Measurements from ENCODE around the gene LEFTY1.
"Not testable (repeated sequence)": the region's sequence is repeated elsewhere in the genome, so short reads cannot be mapped to it uniquely, and the experiment has no call there.

LEFTY1 gene

GRCh38 chr1:225847610-225848009 lies 41.3 kb downstream of the LEFTY1 start:
- DNase-seq = no peak

- no peak for DNase-seq
These were observed 42.3 kb downstream of the LEFTY1 start for GRCh38 chr1:225846331-225847310.

- peak; percentile 81 for DNase-seq
These were observed 43.2 kb downstream of the LEFTY1 start for GRCh38 chr1:225845571-225846259.

DNA sequence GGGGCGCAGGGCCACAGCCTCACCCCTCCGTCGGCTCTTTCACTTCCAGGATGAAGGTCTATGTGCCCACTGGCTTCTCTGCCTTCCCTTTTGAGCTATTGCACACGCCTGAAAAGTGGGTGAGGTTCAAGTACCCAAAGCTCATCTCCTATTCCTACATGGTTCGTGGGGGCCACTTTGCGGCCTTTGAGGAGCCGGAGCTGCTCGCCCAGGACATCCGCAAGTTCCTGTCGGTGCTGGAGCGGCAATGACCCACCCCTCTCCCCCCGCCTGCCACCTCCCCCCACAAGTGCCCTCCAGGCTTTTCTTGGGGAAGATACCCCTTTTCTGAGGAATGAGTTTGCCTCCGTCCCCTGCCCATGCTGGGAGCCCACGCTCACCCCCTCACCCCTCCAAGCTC lies 43.8 kb downstream of the LEFTY1 start:
- DNase-seq = no peak

- no peak for DNase-seq
These were observed 44.5 kb downstream of the LEFTY1 start for GRCh38 chr1:225844236-225845061.

DNA sequence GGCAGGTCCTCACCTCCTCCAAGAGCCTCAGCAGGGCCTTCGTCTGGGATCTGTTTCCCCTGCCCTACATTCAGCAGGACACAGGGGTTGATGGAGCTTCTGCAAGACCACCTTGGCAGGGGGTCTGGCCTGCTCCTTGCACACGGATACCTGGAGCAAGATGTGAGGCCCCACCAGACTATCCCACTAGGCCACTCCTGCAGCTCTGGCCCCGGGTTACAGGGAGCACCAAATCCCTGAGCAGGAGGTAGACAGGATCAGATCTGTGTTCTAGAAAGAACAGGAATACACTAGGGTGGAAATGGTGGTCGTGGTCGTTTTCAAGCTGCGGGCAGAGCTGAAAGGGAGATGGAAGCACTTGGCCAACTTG lies 45.5 kb downstream of the LEFTY1 start:
- DNase-seq = no peak

- DNase-seq = no peak
These were observed 46.0 kb downstream of the LEFTY1 start for GRCh38 chr1:225842788-225843425.

- no peak for DNase-seq
These were observed 46.9 kb downstream of the LEFTY1 start for GRCh38 chr1:225842074-225842473.

- DNase-seq = no peak
These were observed 48.2 kb downstream of the LEFTY1 start for GRCh38 chr1:225840713-225841112.

DNA sequence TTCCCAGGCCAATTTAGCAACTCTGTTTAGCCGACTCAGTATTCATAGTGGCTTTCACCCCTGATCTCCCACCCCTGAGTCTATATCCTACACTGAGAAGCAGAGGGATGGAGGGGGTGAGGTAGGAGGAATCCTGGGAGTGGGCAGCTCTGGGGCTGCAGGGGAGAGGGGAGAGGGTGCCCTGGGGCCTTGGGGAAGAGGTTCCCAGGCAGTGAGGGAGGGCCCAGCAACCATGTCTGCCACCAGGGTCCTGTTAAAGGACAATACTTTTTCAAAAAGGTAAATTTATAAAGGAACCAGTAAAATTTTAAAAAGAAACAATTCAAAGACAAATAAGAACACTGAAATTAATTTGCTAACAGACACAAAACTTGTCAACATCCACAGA lies 48.7 kb downstream of the LEFTY1 start:
- no peak for DNase-seq

DNA sequence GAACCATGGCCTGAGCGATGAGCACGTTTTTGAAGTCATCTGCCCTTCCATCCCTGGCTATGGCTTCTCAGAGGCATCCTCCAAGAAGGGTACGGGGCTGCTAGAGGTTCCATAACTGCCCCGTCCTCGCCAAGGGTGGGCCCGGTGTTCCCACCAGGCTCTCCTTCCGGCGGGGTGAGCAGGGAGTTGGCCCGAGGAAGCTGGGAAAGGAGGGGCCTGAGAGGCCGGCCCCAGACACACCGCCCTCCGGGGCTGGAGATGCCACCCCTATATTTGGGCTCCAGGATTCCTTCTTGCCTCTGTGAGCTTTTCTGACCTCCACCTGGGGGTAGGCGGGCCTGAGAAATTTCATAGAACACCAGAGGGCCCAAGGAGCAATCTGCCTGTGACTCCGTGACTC lies 50.2 kb downstream of the LEFTY1 start:
- no peak for DNase-seq

GRCh38 chr1:225836296-225836695 lies 52.6 kb downstream of the LEFTY1 start:
- not testable (repeated sequence) for DNase-seq

Data from fibroblast of skin of scalp (primary cell).